ENCODE measurements around the gene AK5. TPM values are rescaled to one million over a fixed set of nuclear protein-coding genes. Genes with fewer than 3 reads are reported as not detected.

AK5 gene
- total RNA-seq, 1 experiment from 2014 or later = 3.0 TPM

DNA sequence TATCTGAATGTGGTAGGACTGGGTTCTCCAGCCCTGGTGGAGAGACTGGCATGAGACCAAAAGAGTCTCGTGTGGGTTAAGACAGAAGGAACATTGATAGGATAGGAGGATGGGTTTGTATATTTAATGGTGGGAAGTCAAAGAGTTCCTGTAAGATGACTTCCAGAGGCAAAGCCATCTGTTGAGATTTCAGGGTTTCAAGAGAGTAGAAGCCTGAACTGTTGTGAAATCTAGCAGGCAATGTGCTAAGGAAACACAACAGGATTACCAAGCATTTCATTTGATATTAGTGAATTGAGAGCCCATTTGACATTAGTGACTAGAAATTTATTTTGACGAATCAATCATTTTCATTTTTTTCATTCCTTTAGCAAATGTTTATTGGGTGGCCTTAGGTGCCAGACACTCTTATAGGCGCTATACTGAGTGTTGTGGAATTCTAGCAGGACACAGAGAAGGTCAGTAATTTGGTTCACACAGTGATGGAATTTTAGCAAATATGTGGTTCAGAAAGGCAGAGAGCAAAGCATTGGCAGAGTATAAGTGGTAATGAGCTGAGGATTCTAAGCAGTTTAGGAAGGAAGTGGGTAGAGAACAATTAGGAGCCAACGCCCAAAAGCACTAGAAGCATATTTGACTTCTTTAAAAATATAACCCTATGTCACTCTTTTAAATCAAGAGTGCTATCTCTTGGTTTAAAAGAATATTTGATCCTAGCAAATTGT lies 149.3 kb downstream of the AK5 start:
- peaks cover 14% of the 10 kb centered on the region; the same call in 1 of the 2 replicates for H3K9me3 ChIP-seq (ENCODE audit: control insufficient read depth, insufficient read depth, low read depth, low read length)
- TF ChIP-seq, protein P1, sequence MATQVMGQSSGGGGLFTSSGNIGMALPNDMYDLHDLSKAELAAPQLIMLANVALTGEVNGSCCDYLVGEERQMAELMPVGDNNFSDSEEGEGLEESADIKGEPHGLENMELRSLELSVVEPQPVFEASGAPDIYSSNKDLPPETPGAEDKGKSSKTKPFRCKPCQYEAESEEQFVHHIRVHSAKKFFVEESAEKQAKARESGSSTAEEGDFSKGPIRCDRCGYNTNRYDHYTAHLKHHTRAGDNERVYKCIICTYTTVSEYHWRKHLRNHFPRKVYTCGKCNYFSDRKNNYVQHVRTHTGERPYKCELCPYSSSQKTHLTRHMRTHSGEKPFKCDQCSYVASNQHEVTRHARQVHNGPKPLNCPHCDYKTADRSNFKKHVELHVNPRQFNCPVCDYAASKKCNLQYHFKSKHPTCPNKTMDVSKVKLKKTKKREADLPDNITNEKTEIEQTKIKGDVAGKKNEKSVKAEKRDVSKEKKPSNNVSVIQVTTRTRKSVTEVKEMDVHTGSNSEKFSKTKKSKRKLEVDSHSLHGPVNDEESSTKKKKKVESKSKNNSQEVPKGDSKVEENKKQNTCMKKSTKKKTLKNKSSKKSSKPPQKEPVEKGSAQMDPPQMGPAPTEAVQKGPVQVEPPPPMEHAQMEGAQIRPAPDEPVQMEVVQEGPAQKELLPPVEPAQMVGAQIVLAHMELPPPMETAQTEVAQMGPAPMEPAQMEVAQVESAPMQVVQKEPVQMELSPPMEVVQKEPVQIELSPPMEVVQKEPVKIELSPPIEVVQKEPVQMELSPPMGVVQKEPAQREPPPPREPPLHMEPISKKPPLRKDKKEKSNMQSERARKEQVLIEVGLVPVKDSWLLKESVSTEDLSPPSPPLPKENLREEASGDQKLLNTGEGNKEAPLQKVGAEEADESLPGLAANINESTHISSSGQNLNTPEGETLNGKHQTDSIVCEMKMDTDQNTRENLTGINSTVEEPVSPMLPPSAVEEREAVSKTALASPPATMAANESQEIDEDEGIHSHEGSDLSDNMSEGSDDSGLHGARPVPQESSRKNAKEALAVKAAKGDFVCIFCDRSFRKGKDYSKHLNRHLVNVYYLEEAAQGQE (IDR thresholded peaks at IDR 0.05; ENCODE audit: insufficient read depth in 1 of 2, low read depth in 2 of 2, low read length in 1 of 2) = no peak
- TF ChIP-seq TCF7L2 (IDR thresholded peaks at IDR 0.05; ENCODE audit: low read depth, low read length) (no peak), POLR2AphosphoS5 (IDR thresholded peaks at IDR 0.05; ENCODE audit: low read depth, low read length) (no peak), SIN3A (IDR thresholded peaks at IDR 0.05; ENCODE audit: borderline replicate concordance, insufficient read depth, low read depth, low read length) (no peak)
- TF ChIP-seq, protein P2, sequence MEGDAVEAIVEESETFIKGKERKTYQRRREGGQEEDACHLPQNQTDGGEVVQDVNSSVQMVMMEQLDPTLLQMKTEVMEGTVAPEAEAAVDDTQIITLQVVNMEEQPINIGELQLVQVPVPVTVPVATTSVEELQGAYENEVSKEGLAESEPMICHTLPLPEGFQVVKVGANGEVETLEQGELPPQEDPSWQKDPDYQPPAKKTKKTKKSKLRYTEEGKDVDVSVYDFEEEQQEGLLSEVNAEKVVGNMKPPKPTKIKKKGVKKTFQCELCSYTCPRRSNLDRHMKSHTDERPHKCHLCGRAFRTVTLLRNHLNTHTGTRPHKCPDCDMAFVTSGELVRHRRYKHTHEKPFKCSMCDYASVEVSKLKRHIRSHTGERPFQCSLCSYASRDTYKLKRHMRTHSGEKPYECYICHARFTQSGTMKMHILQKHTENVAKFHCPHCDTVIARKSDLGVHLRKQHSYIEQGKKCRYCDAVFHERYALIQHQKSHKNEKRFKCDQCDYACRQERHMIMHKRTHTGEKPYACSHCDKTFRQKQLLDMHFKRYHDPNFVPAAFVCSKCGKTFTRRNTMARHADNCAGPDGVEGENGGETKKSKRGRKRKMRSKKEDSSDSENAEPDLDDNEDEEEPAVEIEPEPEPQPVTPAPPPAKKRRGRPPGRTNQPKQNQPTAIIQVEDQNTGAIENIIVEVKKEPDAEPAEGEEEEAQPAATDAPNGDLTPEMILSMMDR (IDR thresholded peaks at IDR 0.05) = no peak
- CTCF ChIA-PET = no interaction called here
- ATAC-seq (no peak), DNase-seq (ENCODE audit: low read depth, low spot score) (no peak)
- H3K4me1 ChIP-seq (ENCODE audit: control insufficient read depth, insufficient read depth, low read length) = no peaks in the 10 kb centered on the region
- no peak overlapping the region for H3K27ac ChIP-seq (ENCODE audit: low read length)
- intact Hi-C loops (cut with micrococcal nuclease; ENCODE audit: unreplicated experiment) (no loop called here), in situ Hi-C loops (cut with HindIII; ENCODE audit: low pct_unique_long_range_greater_than_20kb, low sequenced_read_pairs) (no loop called here)
- H3K4me3 ChIP-seq (ENCODE audit: low read depth in 2 of 2, low read length in 2 of 2) = no peak overlapping the region
- H3K36me3 ChIP-seq (ENCODE audit: control insufficient read depth, insufficient read depth, low read length) = no peaks in the 10 kb centered on the region; the same call in 1 of the 2 replicates
- BruUV-seq (replicated peaks) = no TSS peak
- no peaks in the 10 kb centered on the region for H3K27me3 ChIP-seq (ENCODE audit: control insufficient read depth, insufficient read depth, low read length)
- POLR2A ChIA-PET = no interaction called here

DNA sequence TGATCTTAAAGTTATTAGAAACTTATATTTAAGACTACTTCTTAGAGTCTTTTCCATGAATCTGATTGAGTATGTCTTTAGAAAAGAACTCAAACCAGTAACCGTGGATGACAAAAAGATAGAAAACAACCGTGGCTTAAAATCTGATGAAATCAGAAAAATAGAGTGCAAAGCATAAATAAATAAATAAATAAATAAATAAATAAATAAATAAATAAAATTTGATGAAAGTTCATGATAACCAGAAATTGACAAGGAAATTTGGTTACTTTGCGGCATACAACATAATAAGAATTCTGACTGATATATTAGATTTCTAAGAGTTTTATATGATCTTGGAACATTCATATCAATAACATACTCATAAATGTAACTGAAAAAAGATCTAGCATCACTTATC lies 152.1 kb downstream of the AK5 start:
- BruUV-seq (replicated peaks) = no TSS peak
- intact Hi-C loops (cut with micrococcal nuclease; ENCODE audit: unreplicated experiment) = no loop called here
- Histone ChIP-seq H3K9me3 (ENCODE audit: control insufficient read depth, insufficient read depth, low read depth, low read length) (no peaks in the 10 kb centered on the region), H3K36me3 (ENCODE audit: control insufficient read depth, insufficient read depth, low read length) (no peaks in the 10 kb centered on the region; the same call in 1 of the 2 replicates), H3K27me3 (ENCODE audit: control insufficient read depth, insufficient read depth, low read length) (no peaks in the 10 kb centered on the region), H3K4me3 (ENCODE audit: low read depth in 2 of 2, low read length in 2 of 2) (no peak overlapping the region), H3K4me1 (ENCODE audit: control insufficient read depth, insufficient read depth, low read length) (no peaks in the 10 kb centered on the region), H3K27ac (ENCODE audit: low read length) (no peak overlapping the region)
- ChIA-PET POLR2A (no interaction called here), CTCF (no interaction called here)
- ATAC-seq (no peak), DNase-seq (ENCODE audit: low read depth, low spot score) (no peak)
- TF ChIP-seq, protein P2 (IDR thresholded peaks at IDR 0.05) = no peak
- no peak for TF ChIP-seq SIN3A (IDR thresholded peaks at IDR 0.05; ENCODE audit: borderline replicate concordance, insufficient read depth, low read depth, low read length)
- TF ChIP-seq, protein P1 (IDR thresholded peaks at IDR 0.05; ENCODE audit: insufficient read depth in 1 of 2, low read depth in 2 of 2, low read length in 1 of 2) = no peak
- no peak for TF ChIP-seq POLR2AphosphoS5 (IDR thresholded peaks at IDR 0.05; ENCODE audit: low read depth, low read length)
- no peak for TF ChIP-seq TCF7L2 (IDR thresholded peaks at IDR 0.05; ENCODE audit: low read depth, low read length)
- in situ Hi-C loops (cut with HindIII; ENCODE audit: low pct_unique_long_range_greater_than_20kb, low sequenced_read_pairs) = no loop called here
